Jurkat, Clone E6-1 (cell line): ENCODE measurements around the gene ARSG.

ENCODE experiments used
- DNase-seq: peaks from one replicate; pipeline ENCODE4 v3.0.0-alpha.2; 2011; ENCODE audit warnings: low read depth, low spot score
- H3K4me3 ChIP-seq: 2 replicates; pipeline ENCODE4 v1.5.1; 2011; ENCODE audit warnings: mild to moderate bottlenecking, low read length, control low read depth, moderate library complexity

Gene ARSG

DNA sequence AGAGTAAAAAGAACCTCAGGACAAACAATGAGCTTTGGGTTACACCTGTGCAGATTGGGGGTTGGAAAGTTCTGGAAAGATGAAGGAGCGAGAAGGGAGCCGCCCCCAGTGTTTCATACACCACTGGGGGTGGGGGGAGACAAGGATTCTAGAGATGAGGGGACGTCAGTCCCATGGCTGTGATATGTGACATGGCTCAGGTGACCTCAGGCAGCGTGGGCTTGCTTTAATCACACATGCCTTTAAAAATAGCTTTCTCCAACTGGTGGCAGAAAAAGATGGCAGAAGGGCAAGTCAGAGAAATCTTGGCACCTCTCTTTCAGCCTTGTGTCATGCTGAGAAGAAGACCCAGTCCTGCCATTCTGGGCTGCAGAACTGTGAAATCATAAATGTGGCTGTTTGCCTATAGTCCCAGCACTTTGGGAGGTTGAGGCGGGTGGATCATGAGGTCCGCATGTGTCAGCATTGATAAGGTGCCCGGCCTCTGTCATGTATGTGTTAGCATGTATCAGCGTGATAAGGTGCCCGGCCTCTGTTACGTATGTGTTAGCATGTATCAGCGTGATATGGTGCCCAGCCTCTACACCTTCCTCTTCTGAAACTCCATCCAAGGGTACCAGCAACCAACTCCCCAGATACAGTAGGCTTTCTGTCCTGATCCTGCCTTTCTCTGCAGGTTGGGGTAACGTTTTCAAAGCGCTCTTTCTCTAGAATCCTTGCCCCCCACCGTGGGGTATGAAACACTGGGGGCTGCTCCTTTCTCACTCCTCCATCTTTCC is 141.0 kb downstream of the ARSG start:
- no peak overlapping the region for H3K4me3 ChIP-seq
- no peak for DNase-seq

DNA sequence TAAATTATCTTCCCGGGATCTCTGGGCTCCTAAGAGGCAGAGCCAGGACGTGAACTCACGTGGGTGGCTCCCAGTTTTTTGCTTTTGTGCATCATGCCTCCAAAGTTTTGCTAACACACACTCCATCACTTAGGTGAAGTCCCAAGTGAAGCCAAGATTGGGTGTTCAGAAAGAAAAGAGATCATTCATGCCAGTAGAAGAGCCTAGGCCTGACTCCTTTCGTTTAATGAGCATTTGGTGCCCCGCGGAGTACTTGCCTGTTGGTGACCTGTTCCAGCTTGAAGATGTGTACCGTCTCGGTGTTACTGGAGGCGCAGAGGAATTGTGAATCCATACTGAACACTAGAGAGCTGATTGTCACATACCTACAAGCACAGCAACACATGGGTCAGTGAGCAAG is 141.9 kb downstream of the ARSG start:
- DNase-seq: no peak
- H3K4me3 ChIP-seq: no peak overlapping the region

DNA sequence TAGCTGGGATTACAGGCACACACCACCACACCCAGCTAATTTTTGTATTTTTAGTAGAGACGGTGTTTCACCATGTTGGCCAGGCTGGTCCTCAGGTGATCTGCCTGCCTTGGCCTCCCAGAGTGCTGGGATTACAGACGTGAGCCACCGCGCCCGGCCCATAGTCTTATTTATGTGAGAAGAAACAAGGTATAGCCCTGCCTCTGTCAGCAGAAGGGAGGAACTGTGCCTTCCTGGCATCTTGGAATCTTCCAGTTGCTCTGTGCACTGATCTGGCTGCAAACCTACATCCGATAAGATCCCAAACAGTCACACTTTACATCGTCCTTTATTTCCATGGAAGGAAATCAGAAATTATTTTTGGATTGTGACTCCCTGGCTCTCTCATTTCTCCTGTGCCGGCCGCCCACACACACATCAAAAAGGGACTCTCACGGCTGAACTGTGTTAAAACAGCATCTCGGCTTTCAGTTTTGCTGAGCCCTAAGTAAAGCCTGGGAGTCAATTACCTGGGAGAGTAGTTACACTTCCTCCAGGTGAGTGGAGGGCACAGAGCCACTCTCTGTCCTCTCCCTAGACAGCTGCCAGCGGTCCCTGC is 142.7 kb downstream of the ARSG start:
- no peak overlapping the region for H3K4me3 ChIP-seq
- no peak for DNase-seq

DNA sequence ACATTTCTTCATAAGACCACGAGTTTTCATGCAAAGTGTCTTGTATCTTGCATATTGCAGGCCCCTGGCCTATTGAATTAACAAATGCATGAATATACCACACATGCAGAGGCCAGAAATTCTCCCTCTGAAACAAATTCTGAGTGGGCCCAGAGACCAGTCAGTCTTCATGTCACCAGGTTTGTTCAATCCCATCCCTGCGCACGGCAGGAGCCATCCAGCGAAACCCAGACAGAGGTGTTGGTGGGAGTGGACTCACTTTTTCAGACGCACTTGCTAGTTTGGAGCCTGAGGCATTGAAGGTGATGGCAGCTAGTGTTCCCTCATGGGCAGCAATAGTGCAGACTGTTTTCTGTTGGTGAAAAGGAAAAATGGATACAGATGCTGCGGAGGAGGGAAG is 144.1 kb downstream of the ARSG start:
- no peak for DNase-seq
- H3K4me3 ChIP-seq: no peak overlapping the region

- peak overlapping the region; percentile 17 for H3K4me3 ChIP-seq
- peak; percentile 87 for DNase-seq
These were observed 144.9 kb downstream of the ARSG start for GRCh38 chr17:68435876-68436842.

DNA sequence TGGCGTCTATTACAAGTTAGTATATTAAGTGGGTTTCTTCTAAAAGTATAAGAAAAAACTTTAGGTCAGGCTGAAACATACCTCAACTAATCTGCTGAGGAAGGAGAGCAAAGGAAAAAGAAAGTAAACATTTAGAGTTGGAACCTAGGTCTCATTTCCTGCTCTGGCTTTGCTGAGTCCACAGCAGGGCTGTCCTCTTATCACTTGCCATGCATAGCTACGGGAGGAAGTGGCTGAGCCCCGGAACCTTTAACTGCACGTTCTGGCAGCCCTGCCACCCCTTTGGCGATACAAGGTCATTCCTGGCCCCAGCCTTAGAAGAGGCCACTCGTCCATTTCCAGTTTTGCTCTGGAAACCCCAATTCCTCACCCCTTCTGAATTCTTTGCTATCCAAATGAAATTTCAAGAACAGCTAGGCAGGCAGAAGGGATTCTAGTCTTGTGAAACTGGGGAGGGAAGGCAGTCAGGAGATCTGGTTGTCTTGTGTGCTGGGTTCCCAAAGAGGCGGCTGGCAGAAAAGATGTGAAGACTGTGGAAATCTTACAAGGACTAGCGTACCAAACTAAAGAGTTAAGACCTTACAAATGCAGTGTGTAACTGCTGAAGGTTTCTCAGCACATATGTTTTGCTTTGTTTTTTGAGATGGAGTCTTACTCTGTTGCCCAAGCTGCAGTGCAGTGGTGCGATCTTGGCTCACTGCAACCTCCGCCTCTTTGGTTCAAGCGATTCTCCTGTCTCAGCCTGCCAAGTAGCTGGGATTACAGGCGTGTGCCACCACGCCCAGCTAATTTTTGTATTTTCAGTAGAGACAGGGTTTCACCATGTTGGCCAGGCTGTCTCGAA is 146.9 kb downstream of the ARSG start:
- peak; percentile 76 for DNase-seq
- 0 out of 2 replicates have a peak overlapping the region, but pooled peaks have one; percentile 5 for H3K4me3 ChIP-seq

DNA sequence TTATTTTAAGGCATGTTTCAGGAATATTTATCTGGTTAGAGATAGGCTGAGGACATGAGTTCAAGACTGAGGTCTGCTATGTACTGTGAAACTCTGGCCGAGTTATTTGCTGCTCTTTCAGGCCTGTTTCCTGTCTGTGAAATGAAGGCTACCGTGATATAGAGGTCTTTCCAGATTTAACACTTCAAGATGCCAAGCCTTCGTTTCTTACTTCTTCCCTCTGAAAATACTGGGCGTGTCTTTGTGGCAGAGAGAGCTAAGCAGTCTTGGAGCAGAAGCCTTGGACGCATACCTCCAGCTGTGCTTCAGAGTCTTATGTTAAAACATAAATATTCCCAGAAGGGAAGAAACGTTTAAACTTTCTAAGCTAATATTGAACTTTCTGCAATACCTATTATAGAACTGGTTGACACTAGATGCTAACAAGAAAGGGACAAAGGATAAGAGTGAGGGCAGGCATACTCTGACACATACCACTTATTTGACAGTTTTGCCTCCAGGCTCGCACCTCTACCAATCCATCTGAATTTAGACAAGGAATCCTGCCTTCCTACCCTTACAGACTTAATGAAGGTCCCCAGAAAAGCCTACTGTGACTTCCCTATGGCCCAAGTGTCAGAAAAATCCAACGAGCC is 148.5 kb downstream of the ARSG start:
- no peak for DNase-seq
- H3K4me3 ChIP-seq: no peak overlapping the region

DNA sequence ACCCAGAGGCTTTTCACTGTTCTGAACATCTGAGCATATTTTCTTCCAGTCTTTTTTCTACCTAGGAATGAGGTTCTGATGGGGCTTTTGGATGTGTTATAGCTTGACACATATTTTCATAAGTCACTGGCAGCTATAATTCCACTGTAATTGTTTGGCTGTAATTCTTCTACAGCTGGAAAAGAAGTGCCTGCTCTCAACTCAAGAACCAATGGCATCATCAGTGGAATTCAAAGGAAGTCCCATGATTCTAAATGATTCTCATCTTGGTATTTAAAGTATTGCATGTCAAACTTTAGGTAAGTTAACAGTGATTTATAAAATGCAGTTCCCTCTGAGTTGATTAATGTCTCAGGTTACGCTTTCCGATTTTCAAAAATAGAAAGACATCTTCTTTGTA is 149.2 kb downstream of the ARSG start:
- no peak for DNase-seq
- H3K4me3 ChIP-seq: no peak overlapping the region

DNA sequence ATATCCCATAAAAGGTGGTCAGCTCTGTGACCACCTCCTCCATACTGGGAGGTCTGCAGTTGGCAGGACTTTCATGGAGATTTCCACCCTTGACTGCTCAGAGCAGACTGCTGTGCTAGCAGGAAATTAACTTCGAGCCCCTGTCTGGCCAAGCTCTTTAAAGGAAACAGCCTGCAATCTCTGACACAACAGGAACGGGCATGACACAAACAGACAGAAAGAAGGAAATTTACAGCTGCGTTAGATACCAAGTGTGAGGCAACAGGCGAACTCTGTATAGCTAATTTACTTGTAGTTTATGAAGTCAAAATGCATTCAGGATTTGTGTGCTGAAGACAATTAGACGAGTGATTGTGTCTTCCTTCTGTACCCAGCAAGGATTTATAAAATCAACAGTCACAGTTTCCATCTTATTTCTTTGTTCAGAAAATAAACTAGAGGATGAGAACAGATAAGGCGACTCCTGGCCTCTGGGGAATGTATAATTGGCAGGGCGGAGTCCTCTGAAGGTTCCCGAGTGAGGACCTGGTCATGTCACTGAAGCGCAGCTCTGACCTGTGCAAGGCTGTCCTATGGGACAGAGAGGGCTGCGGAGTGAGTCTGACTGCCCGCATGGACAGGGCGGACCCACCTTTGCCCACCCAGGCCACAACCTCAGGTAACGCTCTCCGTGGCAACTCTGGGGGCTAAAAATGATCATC is 149.9 kb downstream of the ARSG start:
- no peak for DNase-seq
- no peak overlapping the region for H3K4me3 ChIP-seq

- H3K4me3 ChIP-seq: no peak overlapping the region
- DNase-seq: no peak
These were observed 152.7 kb downstream of the ARSG start for GRCh38 chr17:68443972-68444464.

DNA sequence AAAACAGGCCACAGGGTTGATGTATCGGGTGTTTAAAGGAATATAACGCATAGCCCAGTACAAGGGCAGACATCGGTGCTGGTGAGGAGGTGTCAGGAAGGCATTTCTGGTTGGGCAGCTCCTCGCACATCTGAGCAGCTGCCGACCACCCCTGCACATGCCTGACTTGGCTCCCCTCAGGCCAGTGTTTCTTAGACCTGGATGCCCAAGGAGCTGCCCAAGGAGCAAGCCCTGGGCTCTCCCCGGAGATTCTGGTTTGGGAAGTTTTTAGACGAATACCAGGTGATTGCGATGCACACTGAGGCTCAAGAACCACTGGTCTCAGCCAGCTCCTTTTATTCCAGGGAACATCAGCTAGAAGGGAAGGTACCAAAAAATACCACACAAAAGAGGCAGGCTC is 154.4 kb downstream of the ARSG start:
- H3K4me3 ChIP-seq: no peak overlapping the region
- DNase-seq: no peak

- H3K4me3 ChIP-seq: no peak overlapping the region
- no peak for DNase-seq
These were observed 155.3 kb downstream of the ARSG start for GRCh38 chr17:68446626-68447041.

DNA sequence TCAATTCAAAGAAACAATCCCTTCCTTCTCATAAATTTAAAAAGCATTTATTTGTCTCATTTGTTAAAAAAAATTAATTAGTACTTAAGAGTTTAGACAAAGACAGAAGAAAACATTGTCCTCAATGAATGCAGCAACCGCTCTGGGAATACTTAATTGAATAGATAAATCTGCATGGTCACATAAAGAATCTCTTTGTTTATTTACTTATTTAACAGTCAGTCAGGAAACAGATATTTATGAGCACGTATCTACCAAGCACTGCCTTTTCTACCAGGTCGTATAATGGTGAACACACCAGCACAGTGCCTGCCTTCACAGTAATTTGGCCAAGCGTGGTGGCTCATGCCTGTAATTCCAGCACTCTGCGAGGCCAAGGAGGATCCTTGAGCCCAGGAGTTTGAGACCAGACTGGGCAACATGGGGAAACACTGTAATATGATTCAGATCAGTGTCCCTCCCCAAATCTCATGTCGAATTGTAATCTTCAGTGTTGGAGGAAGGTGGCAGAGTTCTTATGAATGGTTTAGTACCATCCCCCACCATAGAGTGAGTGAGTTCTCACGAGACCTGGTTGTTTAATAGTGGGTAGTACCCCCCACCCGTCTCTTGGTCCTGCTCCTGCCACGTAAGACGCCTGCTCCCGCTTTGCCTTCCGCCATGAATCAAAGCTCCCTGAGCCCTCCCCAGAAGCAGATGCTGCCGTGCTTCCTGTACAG is 157.9 kb downstream of the ARSG start:
- H3K4me3 ChIP-seq: no peak overlapping the region
- DNase-seq: no peak

DNA sequence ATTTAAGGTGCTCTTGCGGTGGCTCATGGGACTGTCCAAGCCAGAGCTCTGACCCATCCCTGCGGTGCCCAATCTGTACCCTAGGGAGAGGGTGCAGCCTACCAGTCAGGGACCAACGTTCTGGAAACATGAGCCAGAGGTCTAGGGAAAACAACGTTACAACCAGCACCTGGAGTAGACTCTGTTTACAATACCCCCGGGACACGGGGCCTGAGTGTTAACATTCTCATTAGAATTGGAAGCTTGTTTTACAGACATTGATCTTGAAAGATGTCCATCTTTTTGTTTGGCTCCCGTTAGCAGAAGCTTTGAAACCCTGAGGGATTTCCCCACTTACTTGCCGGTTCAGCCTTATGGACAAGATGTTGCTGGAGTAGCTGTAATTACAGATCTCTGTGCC is 159.1 kb downstream of the ARSG start:
- no peak for DNase-seq
- no peak overlapping the region for H3K4me3 ChIP-seq

GRCh38 chr17:68450801-68451200 is 159.5 kb downstream of the ARSG start:
- no peak overlapping the region for H3K4me3 ChIP-seq
- no peak for DNase-seq

- DNase-seq: no peak
- no peak overlapping the region for H3K4me3 ChIP-seq
These were observed 160.5 kb downstream of the ARSG start for GRCh38 chr17:68451670-68452354.
